ENCODE results near the gene DACH2. TPM values are rescaled to one million over a fixed set of nuclear protein-coding genes. Genes with fewer than 3 reads are reported as not detected.

The DACH2 gene
- total RNA-seq: 11.3 TPM

GRCh38 chrX:86148024-86148511 lies at the start of gene DACH2:
Gene DACH2, plus strand, starts transcription at chrX:86148451.

Small RNA genes lying within 50 kb of the gene (small RNA-seq; reads per million reads assigned to genes)
- gene FCF1P9 (ENCODE audit: low replicate concordance): not detected
- gene RF00026 (ENCODE audit: low replicate concordance): not detected

Other genes with a start within 250 kb of the DACH2 start
- 52.9 TPM for gene CHM, start 100.9 kb upstream of the DACH2 start, total RNA-seq

Data from parietal lobe (tissue), 2 donors.